Heart left ventricle (tissue), 13 donors: Measurements from ENCODE around the gene SEPTIN10.

Experiments used
- POLR2A ChIP-seq, 2 donors: fragments of 450-650 bp; IDR thresholded peaks; one replicate each; pipeline ENCODE4 v1.6.1; 2017; ENCODE audit warnings: antibody characterized with exemption in 2 of 2, mild to moderate bottlenecking in 2 of 2, moderate library complexity in 2 of 2
- TF ChIP-seq, protein P1 (sequence below), 12 donors: fragments of 200-600 bp; sonication (generic) in 4 of 12; IDR thresholded peaks; one replicate each; pipeline versions ENCODE4 v1.5.0 to v1.8.0; 2018 to 2022; ENCODE audit warnings: antibody characterized with exemption in 12 of 12, mild to moderate bottlenecking in 5 of 12
- donor health status: ischemic (EF 13 %, LVEDD 7.1; RV severe dilation, severe dysfunction).
- donor health status: DM: no; HTN: yes; CAD: no.
- donor health status: DM: no; HTN: no; CAD: no.
- donor health status: ischemic (EF 25% LVEDD 6.9; RV normal size, moderate dysfunction).
- donor health status: ischemic (EF 25% LVEDD 5.7; RV mildly dilated, moderate dysfunction).
- donor health status: ischemic (EF 35%, LVEDD 5.7; RV mildly dilated, moderate dysfunction).
- donor health status: nonischemic (EF 11% LVEDD 7.7; RV severe dilation, severe dysfunction).
- donor health status: DM: yes; HTN: yes; CAD: no.
- donor health status: PGD.
- donor health status: ischemic (EF 29% LVEDD 5.4; RV normal size, mild dysfunction).
- donor health status: nonischemic (EF 23%, LVEDD 6.1; RV moderate dilation, normal function).

DNA sequence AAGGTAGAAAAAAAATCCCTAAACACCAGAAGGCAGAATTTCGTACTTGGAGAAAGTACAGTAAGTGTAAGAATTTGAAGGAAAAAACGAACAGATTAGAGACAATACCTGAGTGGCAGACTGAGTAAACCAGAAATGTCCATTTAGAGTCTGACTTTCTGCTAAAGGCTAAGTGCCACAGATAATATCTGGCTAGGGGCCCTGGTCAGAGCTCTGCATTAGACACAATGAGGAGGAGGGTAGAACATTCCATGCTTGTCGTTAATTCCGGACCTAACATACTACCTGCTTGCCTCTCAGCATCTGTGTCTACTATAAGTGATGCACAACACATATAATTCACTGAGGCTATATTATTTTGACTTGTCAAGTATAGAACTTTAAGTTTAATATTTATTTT lies 18.1 kb downstream of the SEPTIN10 start:
- TF ChIP-seq POLR2A (IDR thresholded peaks at IDR 0.05) = no peak
- TF ChIP-seq, protein P1, sequence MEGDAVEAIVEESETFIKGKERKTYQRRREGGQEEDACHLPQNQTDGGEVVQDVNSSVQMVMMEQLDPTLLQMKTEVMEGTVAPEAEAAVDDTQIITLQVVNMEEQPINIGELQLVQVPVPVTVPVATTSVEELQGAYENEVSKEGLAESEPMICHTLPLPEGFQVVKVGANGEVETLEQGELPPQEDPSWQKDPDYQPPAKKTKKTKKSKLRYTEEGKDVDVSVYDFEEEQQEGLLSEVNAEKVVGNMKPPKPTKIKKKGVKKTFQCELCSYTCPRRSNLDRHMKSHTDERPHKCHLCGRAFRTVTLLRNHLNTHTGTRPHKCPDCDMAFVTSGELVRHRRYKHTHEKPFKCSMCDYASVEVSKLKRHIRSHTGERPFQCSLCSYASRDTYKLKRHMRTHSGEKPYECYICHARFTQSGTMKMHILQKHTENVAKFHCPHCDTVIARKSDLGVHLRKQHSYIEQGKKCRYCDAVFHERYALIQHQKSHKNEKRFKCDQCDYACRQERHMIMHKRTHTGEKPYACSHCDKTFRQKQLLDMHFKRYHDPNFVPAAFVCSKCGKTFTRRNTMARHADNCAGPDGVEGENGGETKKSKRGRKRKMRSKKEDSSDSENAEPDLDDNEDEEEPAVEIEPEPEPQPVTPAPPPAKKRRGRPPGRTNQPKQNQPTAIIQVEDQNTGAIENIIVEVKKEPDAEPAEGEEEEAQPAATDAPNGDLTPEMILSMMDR (IDR thresholded peaks at IDR 0.05) = no peak
